Activated CD4-positive, alpha-beta memory T cell treated with anti-CD3 and anti-CD28 coated beads, Interleukin-2, amount 10 ng/mL, durations not matched to agents 7 days and 5 days (primary cell): Measurements from ENCODE around the gene GTPBP4. TPM values are rescaled to one million over a fixed set of nuclear protein-coding genes. Genes with fewer than 3 reads are reported as not detected.
"Not testable (repeated sequence)": the region's sequence is repeated elsewhere in the genome, so short reads cannot be mapped to it uniquely, and the experiment has no call there.

ENCODE experiments used
- CTCF ChIA-PET: fragments of 350-600 bp; sonication (Branson Sonifier 250); formaldehyde crosslinking; loops from one replicate; lab custom pipeline; 2021; ENCODE audit warnings: antibody characterized with exemption, inconsistent platforms; lab: Charles Lee
- POLR2A ChIA-PET: fragments of 350-600 bp; sonication (Branson Sonifier 250); formaldehyde crosslinking; loops from one replicate; lab custom pipeline; 2021; ENCODE audit warnings: antibody characterized with exemption; lab: Charles Lee
- DNase-seq: peaks from one replicate; pipeline ENCODE4 v3.0.0-alpha.2; 2020
- H3K27ac Mint-ChIP-seq: one replicate; pipeline ENCODE4 v1.8.0; 2021; ENCODE audit warnings: mild to moderate bottlenecking, mixed read lengths
- H3K27me3 Mint-ChIP-seq: one replicate; pipeline ENCODE4 v1.8.0; 2021; ENCODE audit warnings: mixed read lengths
- H3K36me3 Mint-ChIP-seq: one replicate; pipeline ENCODE4 v1.8.0; 2021; ENCODE audit warnings: low read depth, mixed read lengths
- H3K4me1 Mint-ChIP-seq: one replicate; pipeline ENCODE4 v1.8.0; 2021; ENCODE audit warnings: mixed read lengths
- H3K4me3 Mint-ChIP-seq: one replicate; pipeline ENCODE4 v1.8.0; 2021; ENCODE audit warnings: mild to moderate bottlenecking, mixed read lengths
- H3K9me3 Mint-ChIP-seq: one replicate; pipeline ENCODE4 v1.8.0; 2021; ENCODE audit warnings: mixed read lengths
- total RNA-seq, 2 experiments: library from RNA; stranded (reverse); gene quantifications; one replicate each; pipeline ENCODE4 v1.2.3, GENCODE V29; 2021

The GTPBP4 gene
- total RNA-seq, 2 experiments from 2014 or later, result 50.9 to 59.6 TPM

DNA sequence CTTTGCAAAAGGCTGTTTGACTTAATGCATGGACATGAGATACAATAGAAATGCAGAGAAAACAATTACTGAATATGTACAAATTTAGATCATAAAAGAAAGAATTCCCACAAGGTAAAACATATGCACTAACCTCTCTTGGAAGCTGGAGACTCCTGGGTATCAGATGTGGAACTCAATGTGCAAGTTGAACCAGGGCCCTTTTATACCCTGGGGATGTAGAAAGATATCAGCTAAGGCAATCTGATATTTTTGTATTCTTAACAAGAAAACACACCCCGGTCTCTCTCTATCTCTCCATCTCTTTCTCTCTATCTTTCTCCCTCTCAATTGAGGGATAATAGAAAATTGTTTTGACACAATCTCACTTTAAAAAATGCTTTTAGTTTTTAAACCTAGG, 37.4 kb downstream of the GTPBP4 start, which contains the start of gene IDI2:
IDI2 (minus strand) TSS at position 177 of the 400 bp plus-strand sequence. CDS start 1,136 bp downstream, outside the sequence.
- Mint-ChIP-seq H3K27me3 (no peaks in the 10 kb centered on the region), H3K4me3 (no peak within 1 kb of the TSS), H3K9me3 (no peaks in the 10 kb centered on the region), H3K27ac (no peak within 1 kb of the TSS), H3K36me3 (peaks cover under 1% of the 10 kb centered on the region), H3K4me1 (no peaks in the 10 kb centered on the region)
- POLR2A ChIA-PET, result interaction anchor here (1.0 kb wide), 1 partner anchor 12 kb away, joined by 3 read pairs; no protein-coding TSS in a partner anchor
- DNase-seq, result no peak
- CTCF ChIA-PET, result no interaction called here

DNA sequence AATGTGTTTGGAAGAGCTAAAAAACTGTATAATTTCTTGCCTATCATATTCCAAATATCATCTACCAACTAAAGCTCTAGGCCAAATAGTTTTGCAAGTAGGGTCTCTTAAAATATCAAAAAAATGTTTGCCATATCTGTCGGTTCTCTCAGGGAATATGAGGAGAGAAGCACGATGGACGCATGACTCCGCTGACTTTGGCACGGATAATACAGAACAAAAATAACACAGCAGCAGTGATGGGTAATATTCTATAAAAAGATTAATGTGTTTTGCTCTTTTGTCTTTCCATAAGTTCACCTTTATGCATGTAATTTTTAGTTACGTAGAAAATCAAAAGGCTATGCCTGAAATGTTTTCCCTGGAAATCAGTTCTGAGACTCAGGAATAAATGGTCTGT, 38.3 kb downstream of the GTPBP4 start:
- Mint-ChIP-seq H3K9me3 (no peaks in the 10 kb centered on the region), H3K27ac (no peak overlapping the region), H3K27me3 (no peaks in the 10 kb centered on the region), H3K36me3 (no peaks in the 10 kb centered on the region), H3K4me1 (no peaks in the 10 kb centered on the region), H3K4me3 (no peak overlapping the region)
- ChIA-PET CTCF (no interaction called here), POLR2A (interaction anchor here (1.0 kb wide), 1 partner anchor 11 kb away, joined by 3 read pairs; no protein-coding TSS in a partner anchor)
- DNase-seq, result no peak

DNA sequence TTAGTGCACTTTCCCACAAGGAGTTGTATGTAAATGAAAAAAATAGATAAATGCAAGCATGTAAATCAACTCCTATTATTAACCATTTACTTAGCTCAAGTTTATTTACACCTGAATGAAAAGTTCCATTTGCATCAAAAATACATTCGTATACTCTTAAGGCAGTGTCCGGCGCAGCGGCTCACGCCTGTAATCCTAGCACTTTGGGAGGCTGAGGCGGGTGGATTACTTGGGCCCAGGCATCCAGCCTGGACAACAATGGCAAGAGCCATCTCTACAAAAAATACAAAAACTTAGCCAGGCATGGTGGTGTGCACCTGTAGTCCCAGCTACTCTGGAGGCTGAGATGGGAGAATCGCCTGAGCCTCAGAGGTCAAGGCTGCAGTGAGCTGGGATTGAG, 41.6 kb downstream of the GTPBP4 start:
- no peak overlapping the region for H3K4me3 Mint-ChIP-seq
- CTCF ChIA-PET, result interaction anchor here (1.2 kb wide), 1 partner anchor 12 kb away, joined by 4 read pairs; no protein-coding TSS in a partner anchor

DNA sequence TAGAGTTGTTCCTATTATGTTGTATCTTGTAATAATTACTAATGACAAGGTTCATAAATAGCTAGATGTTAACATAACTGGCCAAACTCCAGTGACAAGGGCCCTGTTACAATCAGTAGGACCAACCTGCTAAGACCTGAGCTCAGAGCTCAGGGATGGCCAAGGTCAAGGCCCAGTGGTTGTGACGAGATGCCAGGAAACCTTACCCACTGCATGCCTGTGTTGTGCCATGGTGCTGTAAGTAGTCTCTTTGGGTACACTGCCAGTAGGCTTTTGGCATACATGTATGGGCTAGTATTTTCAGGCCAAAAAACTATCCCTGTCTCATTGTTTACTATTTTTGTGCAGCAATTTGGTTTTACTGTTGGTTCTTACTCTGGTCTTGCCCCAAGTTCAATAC, 45.4 kb downstream of the GTPBP4 start:
- no peak overlapping the region for H3K4me3 Mint-ChIP-seq
- DNase-seq, result no peak
- peaks cover 21% of the 10 kb centered on the region for H3K4me1 Mint-ChIP-seq
- H3K36me3 Mint-ChIP-seq, result peaks cover 19% of the 10 kb centered on the region
- POLR2A ChIA-PET, result interaction anchor here (1.1 to 1.5 kb wide), 2 partner anchors 22 to 102 kb away, joined by 3 read pairs; partner anchors contain the start of genes LARP4B and WDR37
- no peaks in the 10 kb centered on the region for H3K27me3 Mint-ChIP-seq
- CTCF ChIA-PET, result no interaction called here
- H3K27ac Mint-ChIP-seq, result no peak overlapping the region
- no peaks in the 10 kb centered on the region for H3K9me3 Mint-ChIP-seq

More for the DNA sequence above, 41.6 kb downstream of the GTPBP4 start:
- Mint-ChIP-seq H3K27ac (no peak overlapping the region), H3K27me3 (no peaks in the 10 kb centered on the region), H3K36me3 (no peaks in the 10 kb centered on the region), H3K9me3 (no peaks in the 10 kb centered on the region), H3K4me1 (no peaks in the 10 kb centered on the region)
- DNase-seq, result no peak
- POLR2A ChIA-PET, result interaction anchor here (0.8 kb wide), 1 partner anchor 19 kb away, joined by 3 read pairs; the partner anchor contains the start of gene IDI1

DNA sequence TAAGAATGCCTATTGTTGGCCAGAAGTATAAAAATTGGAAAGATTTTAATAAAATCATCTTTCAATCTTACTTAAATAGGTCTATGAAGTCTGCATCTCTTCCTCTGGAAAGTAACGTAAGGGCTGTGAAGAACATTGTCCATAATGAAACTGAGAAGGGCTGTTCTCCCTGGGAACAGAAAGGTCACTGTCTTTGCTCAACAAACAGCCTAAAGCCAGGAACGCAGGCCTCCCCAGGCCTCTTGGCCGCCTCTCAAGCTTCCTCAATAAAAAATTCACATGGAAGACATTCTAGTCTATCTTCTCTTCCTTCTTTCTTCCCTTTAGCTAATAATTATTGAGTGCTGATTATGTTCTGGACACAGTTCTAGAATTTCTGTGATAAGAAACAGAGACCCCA, 46.5 kb downstream of the GTPBP4 start:
- ChIA-PET CTCF (no interaction called here), POLR2A (interaction anchor here (2.6 kb wide), 1 partner anchor 15 kb away, joined by 21 read pairs; the partner anchor contains the start of gene IDI1)
- Mint-ChIP-seq H3K36me3 (peaks cover 19% of the 10 kb centered on the region), H3K27me3 (no peaks in the 10 kb centered on the region), H3K4me1 (peaks cover 21% of the 10 kb centered on the region), H3K4me3 (no peak overlapping the region), H3K27ac (no peak overlapping the region), H3K9me3 (no peaks in the 10 kb centered on the region)
- DNase-seq, result no peak

DNA sequence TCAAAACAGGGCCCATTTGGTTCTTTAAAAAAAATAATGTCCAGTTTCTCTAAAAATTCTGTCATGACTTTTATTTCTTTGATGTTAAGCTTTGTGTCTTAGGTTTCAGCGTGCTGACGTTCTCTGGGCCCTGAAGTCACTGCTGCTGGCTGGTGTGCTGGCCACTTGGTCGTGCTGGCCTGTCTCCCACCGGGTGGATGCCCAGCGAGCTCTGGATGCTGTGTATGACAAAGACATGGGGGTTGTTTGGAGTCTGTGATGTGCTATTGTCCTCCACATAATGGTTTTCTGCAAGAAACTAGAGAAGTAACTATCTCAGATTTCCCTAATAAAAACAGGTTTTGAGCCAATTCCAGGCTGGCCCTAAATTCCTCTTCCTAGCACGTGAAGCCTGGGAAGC, 47.0 kb downstream of the GTPBP4 start:
- DNase-seq, result no peak
- Mint-ChIP-seq H3K4me3 (no peak overlapping the region), H3K27me3 (no peaks in the 10 kb centered on the region), H3K9me3 (no peaks in the 10 kb centered on the region), H3K27ac (no peak overlapping the region), H3K36me3 (peaks cover 22% of the 10 kb centered on the region), H3K4me1 (peaks cover 24% of the 10 kb centered on the region)
- POLR2A ChIA-PET, result interaction anchor here (2.6 kb wide), 1 partner anchor 15 kb away, joined by 21 read pairs; the partner anchor contains the start of gene IDI1
- CTCF ChIA-PET, result interaction anchor here (1.2 kb wide), 1 partner anchor 16 kb away, joined by 5 read pairs; no protein-coding TSS in a partner anchor

DNA sequence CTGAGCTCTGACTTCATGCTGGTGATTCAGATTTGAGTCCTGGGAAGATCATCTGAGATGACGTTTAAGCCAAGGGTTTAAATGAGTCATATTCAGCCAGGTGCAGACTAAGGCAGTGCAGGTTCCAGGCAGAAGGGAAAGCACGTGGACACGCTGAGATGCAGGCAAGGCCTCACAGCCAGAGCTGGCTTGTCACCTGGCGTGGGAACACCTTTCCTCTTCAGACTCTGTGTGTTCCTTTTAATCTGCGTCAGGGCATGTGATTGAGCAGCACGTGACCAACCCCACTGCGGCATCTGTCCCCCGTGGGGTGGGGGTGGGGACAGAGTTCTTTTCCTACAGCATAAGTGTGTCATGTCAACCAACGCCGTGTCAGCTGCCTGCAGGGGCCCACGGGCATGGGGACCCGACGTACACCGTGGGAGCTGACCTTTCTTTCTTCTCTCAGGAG, 48.1 kb downstream of the GTPBP4 start:
- Mint-ChIP-seq H3K36me3 (peaks cover 33% of the 10 kb centered on the region), H3K4me3 (no peak overlapping the region), H3K9me3 (no peaks in the 10 kb centered on the region), H3K27me3 (no peaks in the 10 kb centered on the region), H3K4me1 (peaks cover 33% of the 10 kb centered on the region), H3K27ac (no peak overlapping the region)
- ChIA-PET POLR2A (interaction anchor here (1.0 to 2.6 kb wide), 4 partner anchors 14 to 106 kb away, joined by 3 to 21 read pairs (median 4); partner anchors contain the start of gene IDI1), CTCF (interaction anchor here (1.2 kb wide), 1 partner anchor 14 kb away, joined by 5 read pairs; no protein-coding TSS in a partner anchor)
- peak; percentile 35 for DNase-seq

DNA sequence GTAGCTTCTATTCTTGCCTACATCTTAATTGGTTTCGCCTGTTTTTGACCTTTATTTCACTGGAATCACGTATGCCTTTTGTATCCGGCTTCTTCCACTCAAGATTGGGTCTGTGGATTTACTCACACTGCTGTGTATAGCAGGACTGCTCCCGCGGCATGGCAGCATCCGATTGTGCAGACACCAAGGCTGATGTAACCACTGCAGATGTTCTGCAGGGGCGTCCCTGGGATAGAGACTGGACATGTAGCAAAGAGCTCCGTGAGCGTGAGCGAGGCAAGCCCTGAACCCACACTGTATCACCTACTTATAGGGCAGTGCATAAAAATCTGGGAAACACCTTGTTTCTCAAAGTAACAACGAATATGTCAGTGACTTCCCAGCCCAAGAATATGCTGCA, 48.9 kb downstream of the GTPBP4 start:
- DNase-seq, result no peak
- Mint-ChIP-seq H3K4me1 (peaks cover 34% of the 10 kb centered on the region), H3K27ac (peak overlapping the region; percentile 8), H3K27me3 (no peaks in the 10 kb centered on the region), H3K9me3 (no peaks in the 10 kb centered on the region), H3K36me3 (peaks cover 38% of the 10 kb centered on the region), H3K4me3 (no peak overlapping the region)
- ChIA-PET CTCF (no interaction called here), POLR2A (interaction anchor here (1.2 to 2.6 kb wide), 3 partner anchors 11 to 32 kb away, joined by 3 to 21 read pairs (median 3); partner anchors contain the start of genes IDI1 and IDI2)

DNA sequence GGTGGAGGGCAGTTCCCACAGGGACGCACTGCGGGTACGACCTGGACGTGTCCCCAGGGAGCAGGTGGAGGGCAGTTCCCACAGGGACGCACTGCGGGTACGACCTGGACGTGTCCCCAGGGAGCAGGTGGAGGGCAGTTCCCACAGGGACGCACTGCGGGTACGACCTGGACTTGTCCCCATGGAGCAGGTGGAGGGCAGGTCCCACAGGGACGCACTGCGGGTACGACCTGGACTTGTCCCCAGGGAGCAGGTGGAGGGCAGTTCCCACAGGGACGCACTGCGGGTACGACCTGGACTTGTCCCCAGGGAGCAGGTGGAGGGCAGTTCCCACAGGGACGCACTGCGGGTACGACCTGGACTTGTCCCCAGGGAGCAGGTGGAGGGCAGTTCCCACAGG, 50.5 kb downstream of the GTPBP4 start:
- H3K4me3 Mint-ChIP-seq, DNase-seq, POLR2A ChIA-PET, H3K27me3 Mint-ChIP-seq, CTCF ChIA-PET, H3K27ac Mint-ChIP-seq, H3K9me3 Mint-ChIP-seq: not testable (repeated sequence)
- Mint-ChIP-seq H3K4me1 (peaks cover 45% of the 10 kb centered on the region), H3K36me3 (peaks cover 48% of the 10 kb centered on the region)

DNA sequence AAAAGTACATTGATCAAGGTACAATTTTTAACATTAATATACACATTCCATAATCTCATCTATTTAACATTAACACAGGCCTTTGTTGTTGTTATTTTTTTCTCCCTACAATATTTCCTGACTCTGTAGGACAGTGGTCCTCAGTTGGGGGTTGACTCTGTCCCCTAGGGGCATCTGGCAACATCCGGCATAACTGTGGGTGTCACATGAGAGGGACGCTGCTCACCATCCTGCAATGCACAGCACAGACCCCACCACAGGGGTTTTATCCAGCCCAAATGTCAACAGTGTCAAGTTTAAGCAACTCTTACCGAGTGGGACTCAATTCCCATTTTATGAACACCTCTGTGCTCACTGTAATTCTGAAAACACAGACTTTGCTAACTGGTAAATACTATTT, 51.9 kb downstream of the GTPBP4 start:
- Mint-ChIP-seq H3K27ac (no peak overlapping the region), H3K9me3 (no peaks in the 10 kb centered on the region), H3K4me1 (peaks cover 59% of the 10 kb centered on the region), H3K4me3 (no peak overlapping the region), H3K27me3 (no peaks in the 10 kb centered on the region), H3K36me3 (peaks cover 62% of the 10 kb centered on the region)
- ChIA-PET CTCF (no interaction called here), POLR2A (no interaction called here)
- DNase-seq, result no peak

DNA sequence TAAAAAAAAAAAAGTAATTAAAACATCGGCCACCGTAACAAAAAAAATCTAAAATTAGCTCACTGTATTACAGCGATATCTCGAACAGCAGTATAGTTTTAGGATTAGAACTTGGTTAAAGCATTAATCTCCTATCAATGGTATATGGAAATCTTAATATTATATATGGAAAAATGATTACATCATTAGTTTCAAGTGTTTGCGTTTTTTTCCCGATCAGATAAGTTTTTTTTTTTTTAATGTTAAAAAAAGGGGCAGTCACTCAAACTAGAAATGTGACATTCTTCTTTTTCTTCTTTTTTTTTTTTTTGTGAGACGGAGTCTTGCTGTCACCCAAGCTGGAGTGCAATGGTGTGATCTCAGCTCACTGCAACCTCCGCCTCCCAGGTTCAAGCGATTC, 53.3 kb downstream of the GTPBP4 start:
- H3K27ac Mint-ChIP-seq, result no peak overlapping the region
- H3K4me1 Mint-ChIP-seq, result peaks cover 64% of the 10 kb centered on the region
- POLR2A ChIA-PET, result interaction anchor here (0.7 kb wide), 1 partner anchor 14 kb away, joined by 3 read pairs; the partner anchor contains the start of gene WDR37
- no peaks in the 10 kb centered on the region for H3K9me3 Mint-ChIP-seq
- CTCF ChIA-PET, result interaction anchor here (1.1 to 1.6 kb wide), 3 partner anchors 12 to 24 kb away, joined by 3 to 4 read pairs (median 3); no protein-coding TSS in a partner anchor
- H3K27me3 Mint-ChIP-seq, result no peaks in the 10 kb centered on the region
- H3K4me3 Mint-ChIP-seq, result no peak overlapping the region
- no peak for DNase-seq
- H3K36me3 Mint-ChIP-seq, result peaks cover 74% of the 10 kb centered on the region

DNA sequence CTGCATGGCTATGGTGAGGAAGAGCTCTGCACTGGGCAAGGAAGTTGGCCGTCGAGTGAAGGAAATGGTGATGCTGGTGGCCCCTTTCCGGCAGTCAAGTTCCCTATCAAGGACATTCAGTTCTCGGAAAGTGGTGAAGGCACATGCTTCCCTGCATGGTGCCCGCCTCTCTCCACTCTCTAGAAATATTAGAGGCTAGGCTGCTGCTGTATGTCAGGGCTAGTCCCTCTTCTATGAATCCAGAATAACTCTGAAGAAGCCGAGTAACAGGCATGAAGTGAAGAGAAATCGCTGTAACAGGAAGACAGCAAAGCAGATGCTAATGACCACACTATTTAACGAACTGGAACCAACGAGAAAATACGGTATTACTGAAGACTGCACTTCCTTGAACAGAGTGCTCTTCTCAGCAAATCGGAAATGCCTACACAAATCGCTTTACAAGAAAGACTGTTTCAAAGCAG, 55.3 kb downstream of the GTPBP4 start:
- Mint-ChIP-seq H3K4me1 (peaks cover 58% of the 10 kb centered on the region), H3K36me3 (peaks cover 65% of the 10 kb centered on the region), H3K9me3 (no peaks in the 10 kb centered on the region), H3K4me3 (peak overlapping the region; percentile 74), H3K27ac (peak overlapping the region; percentile 91), H3K27me3 (no peaks in the 10 kb centered on the region)
- CTCF ChIA-PET, result interaction anchor here (0.7 to 2.3 kb wide), 3 partner anchors 10 to 55 kb away, joined by 3 to 8 read pairs (median 5); partner anchors contain the start of genes GTPBP4 and WDR37
- POLR2A ChIA-PET, result interaction anchor here (0.8 to 3.9 kb wide), 5 partner anchors 10 to 208 kb away, joined by 3 to 51 read pairs (median 12); partner anchors contain the start of genes GTPBP4, LARP4B and WDR37
- DNase-seq, result peak; percentile 53

DNA sequence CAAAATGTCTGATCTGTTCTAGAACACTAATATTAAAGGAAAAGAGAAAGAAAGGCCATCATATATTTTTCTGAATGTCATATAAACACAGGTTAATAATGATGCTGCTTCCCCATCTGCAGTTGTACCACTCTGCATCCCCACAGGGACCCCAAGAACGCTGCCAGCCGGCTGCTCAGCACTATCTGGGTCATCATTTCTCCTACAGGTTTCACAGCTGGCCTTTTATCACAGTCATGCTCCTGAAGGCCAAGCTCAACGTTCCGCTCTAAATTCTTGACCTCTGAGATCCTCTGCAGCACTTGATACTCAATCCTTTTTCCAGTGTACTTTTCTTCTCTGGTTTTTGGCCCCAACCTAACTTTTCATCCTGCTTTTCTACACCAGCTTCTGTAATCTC, 55.9 kb downstream of the GTPBP4 start:
- H3K27me3 Mint-ChIP-seq, result no peaks in the 10 kb centered on the region
- CTCF ChIA-PET, result interaction anchor here (1.4 to 2.3 kb wide), 3 partner anchors 9 to 56 kb away, joined by 5 to 8 read pairs (median 5); partner anchors contain the start of genes GTPBP4 and WDR37

More for the DNA sequence above, 55.9 kb downstream of the GTPBP4 start:
- DNase-seq, result no peak
- POLR2A ChIA-PET, result interaction anchor here (0.8 to 3.9 kb wide), 6 partner anchors 9 to 209 kb away, joined by 3 to 51 read pairs (median 10); partner anchors contain the start of genes GTPBP4, LARP4B and WDR37
- Mint-ChIP-seq H3K9me3 (no peaks in the 10 kb centered on the region), H3K4me3 (peak overlapping the region; percentile 74), H3K27ac (peak overlapping the region; percentile 91), H3K36me3 (peaks cover 68% of the 10 kb centered on the region), H3K4me1 (peaks cover 58% of the 10 kb centered on the region)
